IMR-90 (cell line): ENCODE data around the gene OR5C1. TPM values are rescaled to one million over a fixed set of nuclear protein-coding genes. Genes with fewer than 3 reads are reported as not detected.
A peak's percentile ranks its signal among the peaks of the same experiment; 100 is the strongest.
"Not testable (repeated sequence)": the region's sequence is repeated elsewhere in the genome, so short reads cannot be mapped to it uniquely, and the experiment has no call there.

Experiments used
- ATAC-seq: fragments of 200-7000 bp; cut with Tn5 transposase; 2 replicates; pipeline ENCODE4 v1.9.1; 2020; ENCODE audit warnings: low read depth, mild to moderate bottlenecking, moderate library complexity
- BruUV-seq: library from RNA; stranded (reverse); fragments of 400-500 nt; replicated peaks from 2 replicates; lab custom pipeline; 2021; lab: Mats Ljungman, UMichigan
- CTCF ChIA-PET: fragments of 300-600 bp; formaldehyde crosslinking; extraction: SDS; loops from one replicate; lab custom pipeline; 2021; ENCODE audit warnings: antibody characterized with exemption; lab: Yijun Ruan, JAX
- POLR2A ChIA-PET: fragments of 300-600 bp; sonication (Branson Sonifier 250); formaldehyde crosslinking; loops from one replicate; lab custom pipeline; 2022; ENCODE audit warnings: antibody characterized with exemption; ENCODE audit not compliant: unreplicated experiment; lab: Charles Lee
- DNase-seq: peaks from one replicate; pipeline ENCODE4 v3.0.0; 2013
- H2AFZ ChIP-seq: replicated peaks from 2 replicates; pipeline ENCODE3; 2013; ENCODE audit warnings: low read length, mild to moderate bottlenecking; ENCODE audit not compliant: poor library complexity
- H2AK5ac ChIP-seq: 2 replicates; pipeline ENCODE4 v1.6.1; 2013; ENCODE audit warnings: low read depth, low read length, inconsistent platforms
- H2AK9ac ChIP-seq: replicated peaks from 2 replicates; pipeline ENCODE3; 2013; ENCODE audit warnings: mild to moderate bottlenecking, low read depth, low read length, moderate library complexity; ENCODE audit not compliant: poor library complexity
- H2BK120ac ChIP-seq: 2 replicates; pipeline ENCODE4 v1.6.1; 2013; ENCODE audit warnings: low read depth, low read length, inconsistent platforms
- H2BK15ac ChIP-seq: 3 replicates; pipeline ENCODE4 v1.6.1; 2013; ENCODE audit warnings: low read depth, low read length, inconsistent platforms
- H2BK20ac ChIP-seq: 2 replicates; pipeline ENCODE4 v1.6.1; 2013; ENCODE audit warnings: low read depth, mild to moderate bottlenecking, inconsistent platforms, low read length, moderate library complexity
- H2BK5ac ChIP-seq: 2 replicates; pipeline ENCODE4 v1.6.1; 2013; ENCODE audit warnings: mild to moderate bottlenecking, low read depth, low read length, inconsistent platforms; ENCODE audit not compliant: poor library complexity, severe bottlenecking
- H3K14ac ChIP-seq: replicated peaks from 2 replicates; pipeline ENCODE4 v1.6.1; 2013; ENCODE audit warnings: low read depth, low read length, inconsistent platforms
- H3K18ac ChIP-seq: 2 replicates; pipeline ENCODE4 v1.6.1; 2013; ENCODE audit warnings: low read depth, low read length, control low read depth
- H3K23ac ChIP-seq: 2 replicates; pipeline ENCODE4 v1.6.1; 2013; ENCODE audit warnings: low read depth, low read length, inconsistent platforms
- H3K27ac ChIP-seq: 2 replicates; pipeline ENCODE4 v1.5.1; 2013; ENCODE audit warnings: mild to moderate bottlenecking, control low read depth, low read length; ENCODE audit not compliant: insufficient read depth
- H3K27me3 ChIP-seq: 2 replicates; pipeline ENCODE4 v1.6.1; 2013; ENCODE audit warnings: low read length; ENCODE audit not compliant: control insufficient read depth, insufficient read depth
- H3K36me3 ChIP-seq: 2 replicates; pipeline ENCODE4 v1.6.1; 2013; ENCODE audit warnings: low read length, mixed read lengths; ENCODE audit not compliant: control insufficient read depth, insufficient read depth
- H3K4ac ChIP-seq: 2 replicates; pipeline ENCODE4 v1.6.1; 2013; ENCODE audit warnings: low read depth, low read length, inconsistent platforms
- H3K4me1 ChIP-seq: 2 replicates; pipeline ENCODE4 v1.6.1; 2013; ENCODE audit warnings: low read length, mixed read lengths; ENCODE audit not compliant: control insufficient read depth, insufficient read depth
- H3K4me2 ChIP-seq: 2 replicates; pipeline ENCODE4 v1.6.1; 2013; ENCODE audit warnings: low read depth, mild to moderate bottlenecking, control low read depth, low read length, moderate library complexity
- H3K4me3 ChIP-seq: 2 replicates; pipeline ENCODE4 v1.5.1; 2013; ENCODE audit warnings: low read depth, mild to moderate bottlenecking, control low read depth, low read length, moderate library complexity; ENCODE audit not compliant: insufficient read depth
- H3K56ac ChIP-seq: 2 replicates; pipeline ENCODE4 v1.6.1; 2013; ENCODE audit warnings: low read length, inconsistent platforms; ENCODE audit not compliant: insufficient read depth; ENCODE audit errors: extremely low read depth
- H3K79me1 ChIP-seq, 2 experiments: 2 replicates each; pipeline ENCODE4 v1.6.1; 2013; ENCODE audit warnings: low read length in 2 of 2, inconsistent platforms in 1 of 2, low read depth in 1 of 2
- H3K9ac ChIP-seq: 2 replicates; pipeline ENCODE4 v1.6.1; 2013; ENCODE audit warnings: low read depth, low read length, control low read depth
- H3K9me1 ChIP-seq: 2 replicates; pipeline ENCODE4 v1.6.1; 2013; ENCODE audit warnings: low read length, inconsistent platforms; ENCODE audit not compliant: insufficient read depth
- H3K9me3 ChIP-seq: 2 replicates; pipeline ENCODE4 v1.6.1; 2013; ENCODE audit warnings: low read length; ENCODE audit not compliant: control insufficient read depth, insufficient read depth
- H4K20me1 ChIP-seq: 2 replicates; pipeline ENCODE4 v1.6.1; 2013; ENCODE audit warnings: low read length, inconsistent platforms; ENCODE audit not compliant: insufficient read depth
- H4K5ac ChIP-seq: 2 replicates; pipeline ENCODE4 v1.6.1; 2013; ENCODE audit warnings: mild to moderate bottlenecking, low read depth, low read length, control low read depth
- H4K8ac ChIP-seq, 2 experiments: 2 replicates each; pipeline ENCODE4 v1.6.1; 2013; ENCODE audit warnings: low read depth in 2 of 2, low read length in 2 of 2, control low read depth in 1 of 2, inconsistent platforms in 1 of 2
- H4K91ac ChIP-seq: 2 replicates; pipeline ENCODE4 v1.6.1; 2013; ENCODE audit warnings: low read depth, low read length, inconsistent platforms; ENCODE audit not compliant: insufficient read depth
- WGBS, 2 experiments: methylation state at CpG; one replicate each; pipeline versions ENCODE4 v1.1.5 to v1.1.7; 2013; ENCODE audit warnings: missing lambda C conversion rate in 2 of 2; ENCODE audit not compliant: insufficient read length in 1 of 2; ENCODE audit errors: extremely low coverage in 2 of 2; 5-methylcytosine and 5-hydroxymethylcytosine counted together
- dilution Hi-C: fragments of 300-500 bp; cut with HindIII; formaldehyde crosslinking; loops from one replicate; pipeline ENCODE4 v1.14.3; 2018; ENCODE audit warnings: low sequenced_read_pairs; ENCODE audit not compliant: unreplicated experiment
- in situ Hi-C: fragments of 300-500 bp; cut with MboI; formaldehyde crosslinking; loops from 3 replicates; pipeline ENCODE4 v1.14.3; 2019; ENCODE audit warnings: low sequenced_read_pairs, inconsistent platforms, mixed read lengths
- intact Hi-C: fragments of 100-400 bp; cut with micrococcal nuclease; formaldehyde crosslinking; loops from 2 replicates; pipeline ENCODE4 v1.10.0; 2022
- polyA plus RNA-seq, 3 experiments: library from polyadenylated mRNA; depleted of rRNA; stranded (reverse); fragments of >200 nt; gene quantifications; 2 replicates each; pipeline ENCODE4 v1.2.3, GENCODE V29; 2012; ENCODE audit warnings: low replicate concordance in 1 of 3
- total RNA-seq: library from RNA; depleted of rRNA; stranded (reverse); fragments of >200 nt; gene quantifications from 2 replicates; pipeline ENCODE4 v1.2.3, GENCODE V29; 2012

Gene OR5C1
- total and polyA plus RNA-seq, 2 of the 4 experiments (the other 2 are of a cell fraction) = not detected

DNA sequence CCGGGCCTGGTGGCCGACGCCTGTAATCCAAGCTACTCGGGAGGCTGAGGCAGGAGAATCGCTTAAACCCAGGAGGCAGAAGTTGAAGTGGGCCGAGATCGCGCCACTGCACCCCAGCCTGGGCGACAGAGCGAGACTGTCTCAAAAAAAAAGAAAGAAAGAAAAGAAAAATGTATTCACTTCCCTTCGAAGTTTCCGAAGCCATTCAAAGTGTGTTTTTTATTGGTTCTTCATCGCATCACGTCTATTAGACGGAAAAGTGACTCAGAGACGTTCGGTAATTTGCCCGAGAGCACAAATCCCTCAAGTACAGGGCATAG, 40.2 kb downstream of the OR5C1 start:
- peak overlapping the region; percentile 80 for H2BK5ac ChIP-seq
- H3K18ac ChIP-seq = peak overlapping the region; percentile 55; the same call in 1 of the 2 replicates
- peak overlapping the region; percentile 96 for H2AFZ ChIP-seq
- peak overlapping the region; percentile 46; the same call in 1 of the 2 replicates for H4K91ac ChIP-seq
- H2AK9ac ChIP-seq, dilution Hi-C loops, POLR2A ChIA-PET, H2AK5ac ChIP-seq, intact Hi-C loops, H2BK120ac ChIP-seq, DNase-seq, H2BK20ac ChIP-seq, BruUV-seq, H3K9me1 ChIP-seq, ATAC-seq, H3K4me1 ChIP-seq, H3K9me3 ChIP-seq, H4K20me1 ChIP-seq, H3K56ac ChIP-seq, H3K36me3 ChIP-seq, H3K27me3 ChIP-seq, H3K23ac ChIP-seq, H2BK15ac ChIP-seq: not testable (repeated sequence)
- peak overlapping the region; percentile 90 for H3K27ac ChIP-seq
- peak overlapping the region; percentile 36 for H3K4me2 ChIP-seq
- peak overlapping the region; percentile 79 for H4K5ac ChIP-seq
- peak overlapping the region; percentile 82 for H3K4ac ChIP-seq
- peak overlapping the region; percentile 79; the same call in 1 of the 2 replicates for H3K14ac ChIP-seq
- H4K8ac ChIP-seq = peak overlapping the region; percentile 76 to 96; a peak in 3 of 4 replicates
- H3K9ac ChIP-seq = peak overlapping the region; percentile 88; the same call in 1 of the 2 replicates
- in situ Hi-C loops = loop anchor here (25.0 kb wide), 1 partner anchor 508 kb away; no protein-coding TSS in a partner anchor
- WGBS, 2 experiments = 61% methylated on average over 10 of the region's 18 CpGs; no CpG with 5 or more reads in 1 of the 2 experiments
- H3K79me1 ChIP-seq = peaks cover 27 to 29% of the 10 kb centered on the region in 2 experiments
- CTCF ChIA-PET = interaction anchor here (1.0 kb wide), 1 partner anchor 9 kb away, joined by 3 read pairs; no protein-coding TSS in a partner anchor
- H3K4me3 ChIP-seq = peak overlapping the region; percentile 69
